Endothelial cell of umbilical vein (primary cell): ENCODE measurements around the gene SLC12A7. TPM values are rescaled to one million over a fixed set of nuclear protein-coding genes. Genes with fewer than 3 reads are reported as not detected.

Experiments
- BruUV-seq: library from RNA; stranded (reverse); fragments of 400-500 nt; replicated peaks from 2 replicates; lab custom pipeline; 2021; lab: Mats Ljungman, UMichigan
- CTCF ChIA-PET: fragments of 300-600, 350-600 bp; sonication (Branson Sonifier 250); formaldehyde crosslinking; loops from one replicate; lab custom pipeline; 2021; ENCODE audit warnings: antibody characterized with exemption, inconsistent platforms; lab: Charles Lee
- POLR2A ChIA-PET: fragments of 300-600, 350-600 bp; sonication (Branson Sonifier 250); formaldehyde crosslinking; loops from one replicate; lab custom pipeline; 2021; ENCODE audit warnings: antibody characterized with exemption, inconsistent platforms; lab: Charles Lee
- DNase-seq: peaks from one replicate; pipeline ENCODE4 v3.0.0-alpha.2; 2011; ENCODE audit warnings: low read depth, low spot score
- FAIRE-seq: peaks from 2 replicates; lab custom pipeline; 2011; peaks lifted over from hg19 to GRCh38; lab: Jason Lieb, UNC
- H2AFZ ChIP-seq: 2 replicates; pipeline ENCODE4 v1.6.0; 2012; ENCODE audit warnings: low read depth, low read length, control low read depth, inconsistent platforms
- H3K27ac ChIP-seq: 2 replicates; pipeline ENCODE4 v1.5.1; 2011; ENCODE audit warnings: low read depth, mild to moderate bottlenecking, control low read depth, low read length, moderate library complexity; ENCODE audit not compliant: insufficient read depth
- H3K27me3 ChIP-seq, 2 experiments: 2 replicates each; pipeline versions ENCODE4 v1.6.0 to v1.6.1; 2011; ENCODE audit warnings: low read length in 2 of 2, mixed read lengths in 1 of 2; ENCODE audit not compliant: control insufficient read depth in 2 of 2, insufficient read depth in 2 of 2
- H3K36me3 ChIP-seq, 2 experiments: 2 replicates in 1 of 2; 3 replicates in 1 of 2; pipeline ENCODE4 v1.5.1; 2011; ENCODE audit warnings: low read length in 2 of 2, mild to moderate bottlenecking in 1 of 2, moderate library complexity in 1 of 2; ENCODE audit not compliant: control insufficient read depth in 2 of 2, insufficient read depth in 2 of 2; ENCODE audit errors: extremely low read depth in 1 of 2
- H3K4me1 ChIP-seq: 3 replicates; pipeline ENCODE4 v1.5.1; 2011; ENCODE audit warnings: mild to moderate bottlenecking, low read length; ENCODE audit not compliant: control insufficient read depth, insufficient read depth; ENCODE audit errors: extremely low read depth
- H3K4me2 ChIP-seq: 2 replicates; pipeline ENCODE4 v1.6.1; 2011; ENCODE audit warnings: low read length, control low read depth, mixed read lengths; ENCODE audit not compliant: insufficient read depth
- H3K4me3 ChIP-seq, 3 experiments: fragments of 200-600 bp in 1 of 3; sonication (generic), shearing (Covaris generic) in 1 of 3; replicated peaks in 1 of 3; 2 replicates each; pipeline ENCODE4 v1.5.1; 2011 to 2016; ENCODE audit warnings: control low read depth in 3 of 3, low read length in 3 of 3, mild to moderate bottlenecking in 2 of 3, inconsistent platforms in 1 of 3, low read depth in 1 of 3, moderate library complexity in 1 of 3; ENCODE audit not compliant: insufficient read depth in 1 of 3
- H3K79me2 ChIP-seq: 2 replicates; pipeline ENCODE4 v1.6.0; 2012; ENCODE audit warnings: low read length, inconsistent platforms; ENCODE audit not compliant: control insufficient read depth, insufficient read depth
- H3K9ac ChIP-seq: replicated peaks from 2 replicates; pipeline ENCODE3; 2011; ENCODE audit warnings: low read length, control low read depth; ENCODE audit not compliant: insufficient read depth; ENCODE audit errors: extremely low read depth
- H3K9me1 ChIP-seq: replicated peaks from 3 replicates; pipeline ENCODE4 v1.6.0; 2011; ENCODE audit warnings: mild to moderate bottlenecking, low read length; ENCODE audit not compliant: control insufficient read depth, insufficient read depth; ENCODE audit errors: extremely low read depth
- H3K9me3 ChIP-seq: replicated peaks from 2 replicates; pipeline ENCODE4 v1.5.1; 2012; ENCODE audit warnings: low read length, inconsistent platforms; ENCODE audit not compliant: control insufficient read depth, insufficient read depth
- H4K20me1 ChIP-seq: replicated peaks from 2 replicates; pipeline ENCODE3; 2011; ENCODE audit warnings: mild to moderate bottlenecking, low read length; ENCODE audit not compliant: control insufficient read depth, insufficient read depth; ENCODE audit errors: extremely low read depth
- EZH2 ChIP-seq: IDR thresholded peaks from 2 replicates; pipeline ENCODE4 v1.6.1; 2012; ENCODE audit warnings: borderline replicate concordance, low read depth, mild to moderate bottlenecking, moderate library complexity, low read length, inconsistent platforms; ENCODE audit not compliant: severe bottlenecking
- GATA2 ChIP-seq: IDR thresholded peaks from 2 replicates; pipeline ENCODE4 v1.7.0; 2011; ENCODE audit warnings: low read depth, mild to moderate bottlenecking, moderate library complexity, mixed read lengths, low read length; ENCODE audit not compliant: insufficient read length, insufficient read depth
- MYC ChIP-seq: IDR thresholded peaks from one replicate; pipeline ENCODE4 v1.6.1; 2011; ENCODE audit warnings: mild to moderate bottlenecking, low read depth, low read length
- POLR2A ChIP-seq: IDR thresholded peaks from 2 replicates; pipeline ENCODE4 v1.6.1; 2012; ENCODE audit warnings: low read depth, mild to moderate bottlenecking, control low read depth, low read length
- POLR2AphosphoS5 ChIP-seq: IDR thresholded peaks from 2 replicates; pipeline ENCODE4 v1.6.1; 2012; ENCODE audit warnings: low read depth, mild to moderate bottlenecking, control low read depth, low read length, moderate library complexity; ENCODE audit not compliant: insufficient read depth
- dilution Hi-C: fragments of 300-500 bp; cut with MboI; formaldehyde crosslinking; loops from one replicate; pipeline ENCODE4 v1.15.0; 2019; ENCODE audit warnings: low sequenced_read_pairs; ENCODE audit not compliant: extremely low pct_ligation_motif_present
- intact Hi-C: fragments of 100-400 bp; cut with micrococcal nuclease; formaldehyde crosslinking; loops from one replicate; pipeline ENCODE4 v1.10.0; 2022
- polyA plus RNA-seq, 4 experiments: library from polyadenylated mRNA; depleted of rRNA in 3 of 4; stranded (reverse) in 3 of 4; unstranded in 1 of 4; fragments of >200 nt; gene quantifications; 2 replicates each; pipeline versions ENCODE4 v1.2.1 to v1.2.3, GENCODE V29; 2011 to 2012; ENCODE audit warnings: missing spikeins in 1 of 4
- total RNA-seq: library from RNA; stranded (reverse); gene quantifications from 2 replicates; pipeline ENCODE4 v1.2.3, GENCODE V29; 2021
- TF ChIP-seq, protein P1 (sequence below): IDR thresholded peaks from 2 replicates; pipeline ENCODE4 v1.6.1; 2011; ENCODE audit not compliant: insufficient read depth, insufficient read length
- TF ChIP-seq, protein P2 (sequence below), 2 donors: IDR thresholded peaks; 1 replicate in 1 of 2; 2 replicates in 1 of 2; pipeline ENCODE4 v1.5.1; 2011; ENCODE audit warnings: low read length in 2 of 2, mild to moderate bottlenecking in 2 of 2, moderate library complexity in 2 of 2, control low read depth in 1 of 2, inconsistent platforms in 1 of 2, low read depth in 1 of 2; ENCODE audit not compliant: insufficient read depth in 1 of 2; ENCODE audit errors: extremely low read depth in 1 of 2

Gene SLC12A7
- total and polyA plus RNA-seq, 2 donors (not counting 3 experiments of a cell fraction or from before 2014, with no cell fraction given), result 16.4 to 38.8 TPM

DNA sequence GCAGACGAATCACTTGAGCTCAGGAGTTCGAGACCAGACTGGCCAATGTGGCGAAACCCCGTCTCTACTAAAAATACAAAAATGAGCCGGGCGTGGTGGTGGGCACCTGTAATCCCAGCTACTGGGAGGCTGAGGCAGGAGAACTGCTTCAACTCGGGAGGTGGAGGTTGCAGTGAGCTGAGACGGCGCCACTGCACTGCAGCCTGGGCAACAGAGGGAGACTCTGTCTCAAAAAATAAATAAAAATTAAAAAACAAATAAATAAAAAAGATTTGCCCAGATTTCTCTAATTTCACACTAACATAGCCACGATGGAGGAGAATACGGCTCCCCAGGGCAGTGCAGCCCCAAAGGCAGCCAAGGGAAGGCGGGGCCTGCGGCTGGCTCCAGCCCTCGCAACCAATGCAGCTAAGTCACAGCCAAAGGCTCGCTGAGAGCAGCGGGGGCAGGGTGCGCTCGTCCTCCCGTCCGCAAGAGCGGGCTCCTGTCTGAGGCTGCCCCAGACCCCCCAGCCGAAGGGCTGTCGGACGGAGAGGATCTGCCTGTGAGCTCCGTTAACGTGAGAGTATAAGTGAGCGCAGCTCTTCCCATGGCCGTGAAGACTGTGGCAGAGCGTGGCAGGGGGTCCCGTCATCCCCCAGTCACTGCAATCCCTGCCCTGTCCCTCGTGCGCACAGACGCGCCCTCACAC, 43.5 kb downstream of the SLC12A7 start:
- dilution Hi-C loops (no loop called here), intact Hi-C loops (no loop called here)
- DNase-seq (no peak), FAIRE-seq (no peak)
- TF ChIP-seq EZH2 (no peak), MYC (no peak), POLR2A (no peak), POLR2AphosphoS5 (no peak), GATA2 (no peak)
- TF ChIP-seq, protein P1, sequence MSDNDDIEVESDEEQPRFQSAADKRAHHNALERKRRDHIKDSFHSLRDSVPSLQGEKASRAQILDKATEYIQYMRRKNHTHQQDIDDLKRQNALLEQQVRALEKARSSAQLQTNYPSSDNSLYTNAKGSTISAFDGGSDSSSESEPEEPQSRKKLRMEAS, result no peak
- TF ChIP-seq, protein P2, sequence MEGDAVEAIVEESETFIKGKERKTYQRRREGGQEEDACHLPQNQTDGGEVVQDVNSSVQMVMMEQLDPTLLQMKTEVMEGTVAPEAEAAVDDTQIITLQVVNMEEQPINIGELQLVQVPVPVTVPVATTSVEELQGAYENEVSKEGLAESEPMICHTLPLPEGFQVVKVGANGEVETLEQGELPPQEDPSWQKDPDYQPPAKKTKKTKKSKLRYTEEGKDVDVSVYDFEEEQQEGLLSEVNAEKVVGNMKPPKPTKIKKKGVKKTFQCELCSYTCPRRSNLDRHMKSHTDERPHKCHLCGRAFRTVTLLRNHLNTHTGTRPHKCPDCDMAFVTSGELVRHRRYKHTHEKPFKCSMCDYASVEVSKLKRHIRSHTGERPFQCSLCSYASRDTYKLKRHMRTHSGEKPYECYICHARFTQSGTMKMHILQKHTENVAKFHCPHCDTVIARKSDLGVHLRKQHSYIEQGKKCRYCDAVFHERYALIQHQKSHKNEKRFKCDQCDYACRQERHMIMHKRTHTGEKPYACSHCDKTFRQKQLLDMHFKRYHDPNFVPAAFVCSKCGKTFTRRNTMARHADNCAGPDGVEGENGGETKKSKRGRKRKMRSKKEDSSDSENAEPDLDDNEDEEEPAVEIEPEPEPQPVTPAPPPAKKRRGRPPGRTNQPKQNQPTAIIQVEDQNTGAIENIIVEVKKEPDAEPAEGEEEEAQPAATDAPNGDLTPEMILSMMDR (IDR thresholded peaks at IDR 0.05; ENCODE audit: extremely low read depth in 1 of 2, insufficient read depth in 1 of 2, low read depth in 1 of 2, low read length in 2 of 2), result no peak
- POLR2A ChIA-PET, result no interaction called here
- no peak overlapping the region for H3K4me3 ChIP-seq
- H3K27me3 ChIP-seq, result no peaks in the 10 kb centered on the region
- no peak overlapping the region for H3K4me2 ChIP-seq
- H3K36me3 ChIP-seq, result peaks cover 0 to 26% of the 10 kb centered on the region in 2 experiments
- no peaks in the 10 kb centered on the region for H3K9me1 ChIP-seq
- CTCF ChIA-PET, result no interaction called here
- BruUV-seq, result no TSS peak
- H4K20me1 ChIP-seq, result no peaks in the 10 kb centered on the region
- H3K9ac ChIP-seq, result no peak overlapping the region
- H3K79me2 ChIP-seq, result no peaks in the 10 kb centered on the region
- H3K4me1 ChIP-seq, result no peaks in the 10 kb centered on the region
- no peak overlapping the region for H3K27ac ChIP-seq
- no peaks in the 10 kb centered on the region for H3K9me3 ChIP-seq
- H2AFZ ChIP-seq, result no peak overlapping the region
